HK-2 (cell line): Measurements from ENCODE around the gene SCN2A.
"Not testable (repeated sequence)": the region's sequence is repeated elsewhere in the genome, so short reads cannot be mapped to it uniquely, and the experiment has no call there.

Experiments
- DNase-seq: peaks from one replicate; pipeline ENCODE4 v3.0.0-alpha.2; 2018; ENCODE audit not compliant: unreplicated experiment

Gene SCN2A

DNA sequence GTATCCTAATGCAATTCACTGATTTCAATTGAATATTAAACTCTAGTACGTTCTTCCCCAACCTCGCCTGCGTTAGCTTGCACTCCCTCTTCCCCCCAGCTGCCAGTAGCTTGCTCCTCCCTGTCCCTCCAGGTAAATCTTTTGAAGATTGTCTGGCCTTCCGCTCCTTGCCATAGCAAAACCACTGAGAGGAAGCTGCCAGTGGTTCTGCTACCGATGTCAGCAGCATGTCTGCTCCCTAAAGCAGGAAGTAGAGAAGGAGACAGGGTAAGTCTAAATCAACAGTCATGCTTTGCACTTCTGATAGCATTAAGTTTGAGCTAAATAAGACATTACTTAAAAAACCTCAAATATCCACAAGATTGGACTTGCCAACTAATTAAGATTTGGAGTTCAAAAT is 89.1 kb downstream of the SCN2A start:
- no peak for DNase-seq

DNA sequence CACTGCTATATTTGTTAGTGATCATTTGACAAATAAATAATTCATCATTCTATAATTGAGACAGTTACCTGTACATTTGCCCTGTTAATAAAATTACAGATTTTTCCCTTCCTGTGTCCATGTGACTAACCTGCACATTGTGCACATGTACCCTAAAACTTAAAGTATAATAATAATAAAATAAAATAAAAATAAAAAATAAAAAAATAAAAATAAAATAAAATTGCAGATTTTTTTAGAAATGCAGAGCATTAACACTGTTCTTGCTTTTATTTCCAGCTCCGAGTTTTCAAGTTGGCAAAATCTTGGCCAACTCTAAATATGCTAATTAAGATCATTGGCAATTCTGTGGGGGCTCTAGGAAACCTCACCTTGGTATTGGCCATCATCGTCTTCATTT is 105.1 kb downstream of the SCN2A start:
- not testable (repeated sequence) for DNase-seq

- no peak for DNase-seq
Observed at GRCh38 chr2:165348441-165348840, 109.2 kb downstream of the SCN2A start.

DNA sequence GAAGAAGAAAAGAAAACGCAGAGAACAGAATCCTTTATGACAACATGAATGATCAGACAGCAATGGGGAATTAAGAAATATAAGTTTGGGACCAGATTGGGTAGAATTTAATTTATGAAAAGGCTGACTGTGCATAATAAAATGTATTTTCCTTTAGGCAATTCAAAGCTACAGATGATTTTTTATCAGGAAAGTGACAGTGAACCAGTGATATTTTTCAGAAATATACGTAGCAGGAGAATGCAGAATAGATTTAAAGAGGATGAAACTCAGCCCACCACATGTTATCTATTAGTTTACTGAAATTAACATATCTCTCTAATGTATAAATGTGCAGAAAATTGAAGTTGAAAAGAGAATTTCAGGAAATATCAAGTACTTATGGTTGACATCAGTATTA is 110.0 kb downstream of the SCN2A start:
- DNase-seq = no peak

DNA sequence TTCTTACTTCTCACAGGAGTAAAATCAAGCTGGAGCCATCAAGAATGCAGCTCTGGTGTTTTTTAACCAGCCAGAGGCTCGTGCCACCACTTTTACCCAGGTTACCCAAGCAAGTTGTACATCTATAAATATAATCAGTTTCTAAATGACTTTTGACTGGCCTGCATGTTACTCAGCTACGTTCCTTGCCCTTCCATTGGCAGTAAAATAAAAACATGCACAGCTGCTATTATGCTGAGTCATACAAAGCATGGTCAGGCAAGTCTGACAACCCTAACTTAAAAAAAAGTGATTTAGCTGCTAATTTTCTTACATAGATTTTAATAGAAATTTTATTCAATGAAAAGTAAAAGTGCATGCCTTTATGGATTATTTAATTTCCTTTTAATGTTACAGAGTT is 118.5 kb downstream of the SCN2A start:
- no peak for DNase-seq

GRCh38 chr2:165361514-165361913 is 122.3 kb downstream of the SCN2A start:
- DNase-seq = no peak

DNA sequence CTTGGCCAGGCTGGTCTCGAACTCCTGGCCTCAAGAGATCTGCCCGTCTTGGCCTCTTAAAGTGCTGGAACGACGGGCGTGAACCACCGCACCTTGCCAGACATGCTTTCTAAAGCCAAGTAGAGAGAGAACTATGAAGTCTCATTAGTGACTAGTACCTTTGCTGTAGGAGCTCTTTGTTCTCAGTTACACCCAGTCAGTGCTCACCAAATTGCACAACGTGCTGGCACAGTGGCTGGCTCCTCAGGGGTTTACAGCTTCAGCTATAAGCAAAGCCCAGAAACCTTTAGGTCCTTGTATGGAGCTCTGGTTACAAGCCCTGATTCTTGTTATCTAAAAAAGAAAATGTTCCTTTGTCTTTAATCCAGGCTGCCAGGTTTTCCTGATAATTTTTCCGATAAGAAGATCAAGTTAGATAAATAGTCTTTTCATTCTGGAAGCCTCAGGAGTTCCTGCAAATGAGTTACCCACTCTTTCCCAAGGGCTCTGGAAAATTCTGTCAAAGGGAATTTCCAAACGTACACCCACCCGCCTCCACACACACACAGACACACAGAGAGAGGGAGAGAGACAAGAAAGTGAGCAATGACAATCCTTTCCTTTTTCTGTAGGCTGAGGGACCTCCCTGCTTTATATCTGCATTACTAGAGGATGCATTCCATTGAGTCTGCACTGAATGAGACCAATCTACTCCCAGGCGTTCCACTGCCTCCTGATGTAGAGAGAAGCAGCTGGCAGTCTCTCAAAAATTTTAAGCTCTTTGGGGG is 130.1 kb downstream of the SCN2A start:
- no peak for DNase-seq

GRCh38 chr2:165369898-165370296 is 130.7 kb downstream of the SCN2A start:
- DNase-seq = no peak

DNA sequence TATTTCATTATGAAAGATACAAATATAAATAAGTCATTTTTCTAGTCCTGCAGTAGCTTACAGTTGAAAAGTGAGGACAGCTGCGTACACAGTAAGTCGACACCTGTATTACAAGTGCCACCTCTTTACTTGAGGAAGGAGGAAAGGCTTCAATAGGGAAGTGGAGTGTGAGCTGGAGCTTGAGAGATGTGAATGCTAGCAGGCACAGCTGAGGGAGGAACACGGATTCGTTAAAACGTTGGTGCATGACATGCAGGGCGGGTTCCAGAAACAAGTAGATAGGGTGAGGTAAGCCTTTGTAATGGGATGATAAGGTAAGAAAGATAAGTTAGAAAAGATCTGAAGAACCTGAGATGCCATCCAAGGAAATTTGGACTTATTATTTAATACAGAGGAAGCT is 132.1 kb downstream of the SCN2A start:
- no peak for DNase-seq

DNA sequence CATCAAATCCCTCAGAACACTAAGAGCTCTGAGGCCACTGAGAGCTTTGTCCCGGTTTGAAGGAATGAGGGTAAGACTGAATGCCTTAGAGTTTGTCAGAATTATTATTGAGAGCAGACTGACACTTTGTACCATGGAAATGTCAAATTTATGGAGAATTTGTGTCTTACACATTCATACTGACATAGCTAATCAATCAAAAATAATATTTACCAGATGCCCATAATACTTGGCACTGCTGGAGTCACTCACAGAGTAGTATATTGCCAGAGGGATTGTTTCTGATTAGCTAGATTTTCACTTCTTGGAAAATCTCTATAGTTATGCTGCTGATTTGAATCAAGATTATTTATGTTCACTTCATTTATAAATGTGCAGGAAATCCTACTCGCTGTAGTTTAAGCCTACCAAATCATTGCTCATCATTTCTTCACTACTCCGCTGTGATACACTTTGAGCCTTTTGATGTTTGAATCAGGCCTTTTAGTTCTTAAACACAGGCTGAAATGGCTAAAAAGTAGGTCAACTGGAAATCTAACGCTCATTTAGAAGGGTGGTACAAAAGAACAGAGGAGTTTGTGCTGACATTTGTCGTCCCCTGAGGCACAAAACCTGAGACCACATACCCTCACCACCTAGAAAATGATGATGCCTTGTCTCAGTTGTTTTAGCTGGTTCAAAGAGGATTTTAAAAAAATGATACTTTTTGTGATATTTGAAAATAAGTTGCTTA is 134.2 kb downstream of the SCN2A start:
- no peak for DNase-seq

- DNase-seq = no peak
Observed at GRCh38 chr2:165376571-165376975, 137.4 kb downstream of the SCN2A start.

DNA sequence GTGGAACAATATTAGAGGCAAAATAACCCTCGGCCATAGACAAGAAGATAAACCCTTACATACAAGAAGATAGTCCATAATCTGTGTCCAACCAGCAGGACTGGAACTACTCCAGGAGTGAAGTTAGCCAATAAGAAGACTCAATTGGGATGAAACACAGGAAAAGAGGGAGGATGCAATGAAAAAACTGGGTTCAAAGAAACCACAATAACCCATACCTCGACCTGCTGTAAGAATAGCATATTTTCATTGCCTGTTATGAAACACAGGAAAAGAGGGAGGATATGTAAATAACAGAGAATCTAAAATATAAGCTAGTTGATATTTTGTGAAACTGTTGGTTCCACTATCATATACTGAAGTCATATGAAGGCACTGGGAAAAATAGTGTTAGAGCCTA is 143.1 kb downstream of the SCN2A start:
- no peak for DNase-seq

- DNase-seq = no peak
Observed at GRCh38 chr2:165390875-165391274, 151.7 kb downstream of the SCN2A start.

DNA sequence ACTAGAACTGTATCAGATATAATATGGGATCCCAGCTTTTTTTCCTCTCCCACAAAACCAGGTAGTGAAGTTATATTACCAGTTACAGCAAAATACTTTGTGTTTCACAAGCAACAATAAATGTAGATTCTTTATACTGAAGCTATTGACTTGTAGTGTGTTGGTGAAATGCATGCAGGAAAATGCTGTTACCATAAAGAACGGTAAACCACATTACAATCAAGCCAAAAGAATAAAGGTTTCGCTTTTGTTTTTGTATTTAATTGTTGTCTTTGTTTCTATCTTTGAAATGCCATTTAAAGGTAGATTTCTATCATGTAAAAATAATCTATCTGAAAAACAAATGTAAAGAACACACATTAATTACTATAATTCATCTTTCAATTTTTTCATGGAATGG is 152.6 kb downstream of the SCN2A start:
- DNase-seq = no peak

GRCh38 chr2:165398603-165399002 is 159.4 kb downstream of the SCN2A start:
- DNase-seq = not testable (repeated sequence)

DNA sequence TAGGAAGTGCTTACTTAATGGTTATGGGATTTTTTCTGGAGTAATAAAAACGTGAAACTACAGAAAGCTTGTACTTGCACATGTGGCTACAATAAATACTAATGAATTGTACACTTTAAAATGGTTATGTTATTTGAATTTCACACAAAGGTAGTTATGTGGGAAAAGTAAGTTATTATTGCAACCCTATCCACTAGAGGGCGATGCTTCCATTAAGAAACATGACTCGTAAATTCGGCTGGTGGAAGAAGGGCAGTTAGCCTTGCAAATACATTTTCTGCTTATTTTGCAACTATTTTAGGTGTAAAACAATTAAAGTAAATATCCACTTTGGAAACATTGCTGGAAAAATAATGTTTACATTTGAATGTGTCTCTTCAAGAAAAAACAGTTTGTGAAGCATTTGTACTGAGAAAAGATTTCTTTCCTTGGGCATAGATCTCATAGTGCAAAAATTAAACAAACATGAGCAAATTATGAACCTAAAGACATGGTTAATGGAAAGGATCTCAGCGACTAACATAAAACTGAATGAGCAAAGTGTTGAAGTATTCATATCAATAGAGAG is 162.2 kb downstream of the SCN2A start:
- no peak for DNase-seq

- no peak for DNase-seq
Observed at GRCh38 chr2:165402162-165402561, 162.9 kb downstream of the SCN2A start.

DNA sequence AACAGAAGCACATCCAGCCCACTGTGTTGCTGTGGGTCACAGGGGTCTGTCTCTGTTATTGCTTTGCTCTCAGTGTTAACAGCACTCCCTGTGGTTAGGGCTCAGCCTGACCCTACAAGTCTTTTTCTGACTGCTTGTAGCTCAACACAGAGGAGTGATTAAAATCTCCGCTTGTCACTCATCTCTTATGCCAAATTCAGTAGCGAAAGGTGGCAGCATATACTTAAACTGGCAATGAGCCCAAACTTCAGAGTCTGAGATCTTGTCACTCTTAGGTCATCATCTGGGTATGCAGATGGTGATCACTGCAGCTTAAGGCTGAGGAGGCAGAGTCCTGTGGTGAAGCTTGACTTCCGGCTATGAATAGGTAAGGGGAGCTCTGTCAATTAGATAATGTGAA is 167.0 kb downstream of the SCN2A start:
- no peak for DNase-seq

DNA sequence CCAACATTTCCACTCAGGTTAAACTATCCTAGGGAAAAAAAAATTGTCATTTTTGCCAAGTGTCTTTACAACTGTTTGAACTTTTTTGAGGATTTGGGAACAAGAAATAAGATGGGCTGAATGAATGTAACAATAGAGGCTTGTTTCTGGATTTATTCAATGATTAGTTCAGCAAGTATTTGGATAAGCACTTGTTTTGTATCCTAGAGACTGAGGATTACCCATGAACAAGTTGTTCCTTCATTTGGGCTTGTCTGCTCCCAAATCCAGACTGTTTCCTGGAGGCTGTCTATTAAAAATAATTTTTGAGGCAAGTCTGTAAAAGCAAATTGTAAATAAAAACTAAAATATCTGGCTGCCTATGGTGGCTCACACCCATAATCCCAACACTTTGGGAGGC is 168.3 kb downstream of the SCN2A start:
- DNase-seq = no peak

- DNase-seq = no peak
Observed at GRCh38 chr2:165408186-165408585, 169.0 kb downstream of the SCN2A start.

GRCh38 chr2:165410276-165410675 is 171.1 kb downstream of the SCN2A start:
- DNase-seq = no peak

DNA sequence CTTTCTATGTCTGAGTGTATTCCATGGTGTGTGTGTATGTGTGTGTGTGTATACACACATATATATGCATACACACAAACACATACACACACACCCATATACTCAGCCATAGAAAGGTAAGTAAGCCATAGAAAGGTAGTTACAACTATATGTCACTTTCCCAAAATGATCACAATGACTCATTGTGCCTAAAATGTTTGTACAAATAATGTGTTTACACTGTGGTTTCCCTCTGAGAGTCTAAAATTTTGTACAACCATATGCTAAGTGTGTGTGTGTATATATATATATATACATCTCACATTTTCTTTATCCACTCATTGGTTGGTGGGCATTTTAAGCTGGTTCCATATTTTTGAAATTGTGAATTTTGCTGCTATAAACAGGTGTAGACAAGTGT is 175.0 kb downstream of the SCN2A start:
- no peak for DNase-seq

DNA sequence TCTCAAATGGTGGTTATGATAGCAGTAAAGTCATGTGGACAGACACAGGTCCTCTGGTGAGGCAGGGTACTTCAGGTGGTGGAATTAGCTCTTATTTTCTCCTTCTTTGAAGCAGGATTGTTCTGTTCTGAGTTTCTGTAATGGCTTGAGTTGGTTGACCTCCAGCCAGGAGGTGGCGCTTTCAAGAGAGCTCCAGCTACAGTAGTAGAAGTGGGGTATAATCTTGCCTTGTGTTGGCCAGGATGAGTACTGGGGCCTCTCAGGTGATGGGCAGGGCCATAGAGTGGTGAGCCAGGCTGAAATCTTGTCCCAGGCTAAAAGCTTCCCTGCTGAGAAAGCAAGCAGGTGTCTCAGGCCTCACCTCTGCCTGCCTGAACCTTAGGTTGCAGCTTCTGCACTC is 177.8 kb downstream of the SCN2A start:
- no peak for DNase-seq
